Lower leg skin (tissue), 3 donors: ENCODE data around the gene TCAP.

Source experiments
- CTCF ChIP-seq, 3 donors: fragments of 450-650 bp; IDR thresholded peaks; one replicate each; pipeline ENCODE4 v1.5.1; 2016; ENCODE audit warnings: antibody characterized with exemption in 3 of 3, mild to moderate bottlenecking in 3 of 3, moderate library complexity in 2 of 3
- POLR2A ChIP-seq, 2 donors: fragments of 450-650 bp; IDR thresholded peaks; one replicate each; pipeline ENCODE4 v1.6.1; 2016 to 2017; ENCODE audit warnings: antibody characterized with exemption in 2 of 2, mild to moderate bottlenecking in 1 of 2, moderate library complexity in 1 of 2

- TF ChIP-seq CTCF (IDR thresholded peaks at IDR 0.05): no peak
- TF ChIP-seq POLR2A (IDR thresholded peaks at IDR 0.05): no peak
Measured at GRCh38 chr17:39619786-39620101, 45.4 kb upstream of the TCAP start.
